Natural killer cell (primary cell): Measurements from ENCODE around the gene CA12. TPM values are rescaled to one million over a fixed set of nuclear protein-coding genes. Genes with fewer than 3 reads are reported as not detected.

Experiments
- ATAC-seq, 3 donors: fragments of 150-1000 bp in 2 of 3; fragments of 200-7000 bp in 1 of 3; cut with Tn5 transposase; 1 replicate in 1 of 3; 2 replicates in 2 of 3; pipeline ENCODE4 v1.10.0; 2021; ENCODE audit warnings: mild to moderate bottlenecking in 2 of 3, moderate library complexity in 2 of 3
- DNase-seq, 2 donors: peaks; one replicate each; pipeline versions ENCODE4 v3.0.0 to v3.0.0-alpha.2; 2013 to 2021; ENCODE audit warnings: mixed read lengths in 1 of 2
- H3K27ac ChIP-seq: one replicate; pipeline ENCODE4 v1.5.1; 2013; ENCODE audit warnings: mild to moderate bottlenecking, low read length
- H3K27me3 ChIP-seq: one replicate; pipeline ENCODE4 v1.6.1; 2013; ENCODE audit warnings: low read length; ENCODE audit not compliant: control insufficient read depth, insufficient read depth
- H3K36me3 ChIP-seq: one replicate; pipeline ENCODE4 v1.6.1; 2013; ENCODE audit warnings: low read length; ENCODE audit not compliant: control insufficient read depth, insufficient read depth
- H3K4me1 ChIP-seq: one replicate; pipeline ENCODE4 v1.6.1; 2013; ENCODE audit warnings: low read length; ENCODE audit not compliant: control insufficient read depth, insufficient read depth
- H3K4me3 ChIP-seq: one replicate; pipeline ENCODE4 v1.5.1; 2013; ENCODE audit warnings: low read length
- H3K9me3 ChIP-seq: one replicate; pipeline ENCODE4 v1.6.1; 2013; ENCODE audit warnings: low read length; ENCODE audit not compliant: control insufficient read depth, insufficient read depth
- H3K27ac Mint-ChIP-seq, 2 donors: one replicate each; pipeline ENCODE4 v1.8.0; 2022; ENCODE audit warnings: mild to moderate bottlenecking in 2 of 2, mixed read lengths in 2 of 2, moderate library complexity in 1 of 2
- H3K27me3 Mint-ChIP-seq, 2 donors: one replicate each; pipeline ENCODE4 v1.8.0; 2022; ENCODE audit warnings: low read depth in 2 of 2, mixed read lengths in 2 of 2
- H3K36me3 Mint-ChIP-seq: one replicate; pipeline ENCODE4 v1.8.0; 2022; ENCODE audit warnings: mixed read lengths
- H3K4me1 Mint-ChIP-seq, 2 donors: one replicate each; pipeline ENCODE4 v1.8.0; 2022; ENCODE audit warnings: mixed read lengths in 2 of 2
- H3K4me3 Mint-ChIP-seq: one replicate; pipeline ENCODE4 v1.8.0; 2022; ENCODE audit warnings: mild to moderate bottlenecking, moderate library complexity, mixed read lengths
- H3K9me3 Mint-ChIP-seq, 2 donors: one replicate each; pipeline ENCODE4 v1.8.0; 2022; ENCODE audit warnings: mixed read lengths in 2 of 2
- CTCF ChIP-seq: fragments of 200-600 bp; IDR thresholded peaks from one replicate; pipeline ENCODE4 v1.8.0; 2022; ENCODE audit warnings: antibody characterized with exemption
- WGBS: methylation state at CpG from one replicate; pipeline ENCODE4 v1.1.7; 2013; ENCODE audit warnings: missing lambda C conversion rate; ENCODE audit not compliant: insufficient coverage; 5-methylcytosine and 5-hydroxymethylcytosine counted together
- intact Hi-C: fragments of 100-400 bp; cut with micrococcal nuclease; formaldehyde crosslinking; loops from one replicate; pipeline ENCODE4 v1.14.2; 2022
- total RNA-seq, 4 donors: library from RNA; stranded (reverse); fragments of 120-200 nt in 1 of 4; gene quantifications; one replicate each; pipeline versions ENCODE4 v1.2.3 to v1.2.4, GENCODE V29; 2013 to 2022

CA12 gene
- total RNA-seq, 3 donors from 2014 or later (not counting 1 experiment from before 2014, with no cell fraction given) = not detected

- H3K27me3 ChIP-seq = no peaks in the 10 kb centered on the region
- H3K4me1 ChIP-seq = no peaks in the 10 kb centered on the region
- Mint-ChIP-seq H3K27ac (no peak overlapping the region), H3K4me1 (peaks cover 0 to 5% of the 10 kb centered on the region in 2 donors), H3K4me3 (no peak overlapping the region), H3K36me3 (no peaks in the 10 kb centered on the region), H3K27me3 (peaks cover 6% of the 10 kb centered on the region in 2 donors), H3K9me3 (no peaks in the 10 kb centered on the region)
- DNase-seq = no peak
- no peak for TF ChIP-seq CTCF
- no peak for ATAC-seq
- 83% methylated on average over 12 of the region's 12 CpGs for WGBS
- no peaks in the 10 kb centered on the region for H3K36me3 ChIP-seq
- H3K27ac ChIP-seq = no peak overlapping the region
- intact Hi-C loops = no loop called here
- H3K9me3 ChIP-seq = no peaks in the 10 kb centered on the region
- no peak overlapping the region for H3K4me3 ChIP-seq
Observed at GRCh38 chr15:63372018-63372705, 9.5 kb downstream of the CA12 start.

GRCh38 chr15:63371297-63371918 lies 10.2 kb downstream of the CA12 start:
- intact Hi-C loops = loop anchor here (2.0 kb wide), 1 partner anchor 21 kb away; no protein-coding TSS in a partner anchor
- no peak for ATAC-seq
- no peak for DNase-seq
- Mint-ChIP-seq H3K4me3 (no peak overlapping the region), H3K27me3 (peaks cover 0 to 1% of the 10 kb centered on the region in 2 donors), H3K9me3 (no peaks in the 10 kb centered on the region), H3K4me1 (peaks cover 0 to 5% of the 10 kb centered on the region in 2 donors), H3K27ac (no peak overlapping the region), H3K36me3 (no peaks in the 10 kb centered on the region)
- H3K36me3 ChIP-seq = no peaks in the 10 kb centered on the region
- H3K4me1 ChIP-seq = no peaks in the 10 kb centered on the region
- H3K27ac ChIP-seq = no peak overlapping the region
- 88% methylated on average over 15 of the region's 15 CpGs for WGBS
- no peak for TF ChIP-seq CTCF
- H3K27me3 ChIP-seq = no peaks in the 10 kb centered on the region
- H3K9me3 ChIP-seq = no peaks in the 10 kb centered on the region
- H3K4me3 ChIP-seq = no peak overlapping the region

DNA sequence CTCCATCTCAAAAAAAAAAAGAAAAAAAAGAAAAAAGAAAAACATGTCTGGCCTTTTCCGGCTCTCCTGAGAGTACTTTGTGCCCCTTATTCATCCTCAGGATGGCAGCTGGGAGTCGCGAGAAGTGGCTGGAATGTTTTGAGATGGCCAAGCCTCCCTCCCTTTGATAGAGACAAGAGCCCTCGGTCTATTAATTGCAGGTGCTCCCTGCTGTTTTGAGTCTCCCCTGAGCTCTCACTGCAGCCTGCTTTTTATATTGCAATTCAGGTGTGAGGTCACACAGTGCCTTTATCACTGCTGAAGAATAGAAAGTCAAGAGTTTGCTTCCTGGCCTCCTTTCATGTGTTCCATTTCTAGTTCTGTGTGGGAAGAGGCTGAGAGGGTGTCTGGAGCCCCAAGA lies 10.9 kb downstream of the CA12 start:
- Mint-ChIP-seq H3K9me3 (no peaks in the 10 kb centered on the region), H3K27ac (no peak overlapping the region), H3K4me3 (no peak overlapping the region), H3K27me3 (no peaks in the 10 kb centered on the region), H3K36me3 (no peaks in the 10 kb centered on the region), H3K4me1 (peaks cover 0 to 5% of the 10 kb centered on the region in 2 donors)
- Histone ChIP-seq H3K4me1 (no peaks in the 10 kb centered on the region), H3K36me3 (no peaks in the 10 kb centered on the region), H3K27me3 (no peaks in the 10 kb centered on the region), H3K27ac (no peak overlapping the region), H3K4me3 (no peak overlapping the region), H3K9me3 (no peaks in the 10 kb centered on the region)
- intact Hi-C loops = loop anchor here (2.0 kb wide), 1 partner anchor 20 kb away; no protein-coding TSS in a partner anchor
- ATAC-seq = no peak
- DNase-seq = no peak
- 99% methylated on average over 4 of the region's 4 CpGs for WGBS
- TF ChIP-seq CTCF = no peak
